Gastrocnemius medialis (tissue), 4 donors: ENCODE results near the gene MINK1.

Source experiments
- CTCF ChIP-seq, 5 experiments: fragments of 450-650 bp in 3 of 5; fragments of 200-600 bp in 2 of 5; sonication (generic) in 2 of 5; IDR thresholded peaks in 4 of 5; conservative IDR thresholded peaks in 1 of 5; 1 replicate in 4 of 5; 2 replicates in 1 of 5; pipeline ENCODE4 v1.5.1; 2016 to 2019; ENCODE audit warnings: antibody characterized with exemption in 5 of 5, mild to moderate bottlenecking in 3 of 5, moderate library complexity in 3 of 5
- POLR2A ChIP-seq, 2 donors: fragments of 450-650 bp; IDR thresholded peaks; one replicate each; pipeline ENCODE4 v1.6.1; 2017; ENCODE audit warnings: antibody characterized with exemption in 2 of 2, mild to moderate bottlenecking in 2 of 2, moderate library complexity in 2 of 2

- no peak for TF ChIP-seq CTCF (IDR thresholded peaks at IDR 0.05 in 4 of 5, conservative IDR thresholded peaks at IDR 0.05 in 1 of 5)
- no peak for TF ChIP-seq POLR2A (IDR thresholded peaks at IDR 0.05)
Measured at GRCh38 chr17:4815043-4815675, 18.0 kb upstream of the MINK1 start.
